ENCODE data around the gene USP22.
"Not testable (repeated sequence)": the region's sequence is repeated elsewhere in the genome, so short reads cannot be mapped to it uniquely, and the experiment has no call there.

Gene USP22

GRCh38 chr17:20987511-20987910 lies 55.3 kb downstream of the USP22 start:
- DNase-seq (ENCODE audit: low spot score), result no peak

- DNase-seq (ENCODE audit: low spot score), result no peak
Measured at GRCh38 chr17:20986767-20987510, 55.9 kb downstream of the USP22 start.

GRCh38 chr17:20983359-20983637 lies 59.5 kb downstream of the USP22 start:
- DNase-seq (ENCODE audit: low spot score), result no peak

- no peak for DNase-seq (ENCODE audit: low spot score)
Measured at GRCh38 chr17:20982589-20983358, 60.0 kb downstream of the USP22 start.

- DNase-seq (ENCODE audit: low spot score), result no peak
Measured at GRCh38 chr17:20981046-20981920, 61.5 kb downstream of the USP22 start.

- no peak for DNase-seq (ENCODE audit: low spot score)
Measured at GRCh38 chr17:20979792-20980083, 63.1 kb downstream of the USP22 start.

GRCh38 chr17:20979007-20979791 lies 63.6 kb downstream of the USP22 start:
- DNase-seq (ENCODE audit: low spot score), result not testable (repeated sequence)

- DNase-seq (ENCODE audit: low spot score), result not testable (repeated sequence)
Measured at GRCh38 chr17:20977609-20978253, 65.1 kb downstream of the USP22 start.

- no peak for DNase-seq (ENCODE audit: low spot score)
Measured at GRCh38 chr17:20975566-20975965, 67.2 kb downstream of the USP22 start.

GRCh38 chr17:20970329-20970728 lies 72.5 kb downstream of the USP22 start:
- DNase-seq (ENCODE audit: low spot score), result no peak

GRCh38 chr17:20968913-20969616 lies 73.7 kb downstream of the USP22 start:
- no peak for DNase-seq (ENCODE audit: low spot score)

GRCh38 chr17:20967776-20968175 lies 75.0 kb downstream of the USP22 start:
- DNase-seq (ENCODE audit: low spot score), result no peak

- no peak for DNase-seq (ENCODE audit: low spot score)
Measured at GRCh38 chr17:20966870-20967269, 75.9 kb downstream of the USP22 start.

- no peak for DNase-seq (ENCODE audit: low spot score)
Measured at GRCh38 chr17:20965492-20965891, 77.3 kb downstream of the USP22 start.

GRCh38 chr17:20961586-20961985 lies 81.2 kb downstream of the USP22 start:
- no peak for DNase-seq (ENCODE audit: low spot score)

GRCh38 chr17:20960871-20961270 lies 81.9 kb downstream of the USP22 start:
- DNase-seq (ENCODE audit: low spot score), result no peak

- DNase-seq (ENCODE audit: low spot score), result no peak
Measured at GRCh38 chr17:20955427-20956323, 87.1 kb downstream of the USP22 start.

- DNase-seq (ENCODE audit: low spot score), result no peak
Measured at GRCh38 chr17:20954794-20955193, 88.0 kb downstream of the USP22 start.

- DNase-seq (ENCODE audit: low spot score), result no peak
Measured at GRCh38 chr17:20952183-20952582, 90.6 kb downstream of the USP22 start.
